Fibroblast of villous mesenchyme (primary cell): Measurements from ENCODE around the gene RHEB. TPM values are rescaled to one million over a fixed set of nuclear protein-coding genes. Genes with fewer than 3 reads are reported as not detected.
A peak's percentile ranks its signal among the peaks of the same experiment; 100 is the strongest.

Experiments used
- DNase-seq: peaks from one replicate; pipeline ENCODE4 v3.0.0-alpha.2; 2010; ENCODE audit warnings: low read depth
- H3K4me3 ChIP-seq: 2 replicates; pipeline ENCODE4 v1.5.1; 2011; ENCODE audit warnings: low read depth, mild to moderate bottlenecking, low read length
- CTCF ChIP-seq: IDR thresholded peaks from 2 replicates; pipeline ENCODE4 v1.5.1; 2012; ENCODE audit warnings: low read depth, mild to moderate bottlenecking, low read length; ENCODE audit not compliant: insufficient read depth
- total RNA-seq: library from RNA; depleted of rRNA; stranded (reverse); fragments of >200 nt; gene quantifications from 2 replicates; pipeline ENCODE4 v1.2.3, GENCODE V29; 2012

RHEB gene
- total RNA-seq, 1 donor = 79.5 TPM

DNA sequence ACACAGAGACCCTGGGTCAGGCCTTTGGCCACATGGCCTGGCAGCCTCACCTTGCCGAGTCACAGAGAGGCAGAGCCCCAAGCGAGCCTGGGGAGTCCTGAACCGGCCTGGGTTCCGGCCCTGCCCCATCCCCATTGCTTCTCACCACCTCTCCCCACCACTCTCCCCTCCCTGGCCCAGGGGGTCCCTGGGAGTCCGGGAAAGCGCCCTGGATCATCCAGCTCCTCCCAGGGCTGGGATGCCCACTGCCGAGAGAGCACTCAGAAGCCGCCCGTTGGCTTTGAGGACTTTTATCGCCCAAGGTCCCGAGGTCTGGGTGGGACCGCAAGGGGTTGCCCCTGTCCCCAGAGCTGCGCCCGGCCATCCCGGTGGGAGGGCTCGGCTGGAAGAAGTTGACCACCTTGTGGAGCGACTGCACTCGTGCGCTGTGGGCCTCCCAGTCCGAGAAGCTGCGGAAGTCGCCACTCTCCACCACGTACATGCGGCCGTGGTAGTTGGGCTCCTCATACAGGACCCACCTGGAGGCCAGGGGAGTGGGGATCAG is 87.9 kb downstream of the RHEB start:
- no peak for DNase-seq
- no peak for TF ChIP-seq CTCF
- H3K4me3 ChIP-seq = no peak overlapping the region

GRCh38 chr7:151431281-151431767 is 88.4 kb downstream of the RHEB start:
- H3K4me3 ChIP-seq = no peak overlapping the region
- no peak for TF ChIP-seq CTCF
- no peak for DNase-seq

- no peak overlapping the region for H3K4me3 ChIP-seq
- TF ChIP-seq CTCF = no peak
- no peak for DNase-seq
Observed at GRCh38 chr7:151430391-151431205, 89.1 kb downstream of the RHEB start.

GRCh38 chr7:151429560-151430331 is 89.9 kb downstream of the RHEB start:
- DNase-seq = peak; percentile 65
- TF ChIP-seq CTCF = no peak
- H3K4me3 ChIP-seq = no peak overlapping the region

DNA sequence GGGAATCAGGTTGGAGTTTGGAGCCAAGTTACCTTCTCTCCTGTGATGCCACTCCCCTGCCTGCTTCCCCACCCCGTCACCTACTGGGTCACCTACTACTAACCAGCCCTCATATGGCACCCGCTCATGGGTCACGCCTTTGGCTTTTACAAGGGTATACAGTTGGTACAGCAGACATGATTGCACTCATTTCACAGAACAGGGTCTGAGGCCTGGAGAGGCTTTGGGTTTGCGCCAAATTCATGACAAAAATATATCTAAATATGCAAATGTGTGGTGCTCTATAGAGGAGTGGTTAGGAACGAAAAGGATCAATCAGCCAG is 90.5 kb downstream of the RHEB start:
- TF ChIP-seq CTCF = no peak
- no peak overlapping the region for H3K4me3 ChIP-seq
- DNase-seq = no peak

DNA sequence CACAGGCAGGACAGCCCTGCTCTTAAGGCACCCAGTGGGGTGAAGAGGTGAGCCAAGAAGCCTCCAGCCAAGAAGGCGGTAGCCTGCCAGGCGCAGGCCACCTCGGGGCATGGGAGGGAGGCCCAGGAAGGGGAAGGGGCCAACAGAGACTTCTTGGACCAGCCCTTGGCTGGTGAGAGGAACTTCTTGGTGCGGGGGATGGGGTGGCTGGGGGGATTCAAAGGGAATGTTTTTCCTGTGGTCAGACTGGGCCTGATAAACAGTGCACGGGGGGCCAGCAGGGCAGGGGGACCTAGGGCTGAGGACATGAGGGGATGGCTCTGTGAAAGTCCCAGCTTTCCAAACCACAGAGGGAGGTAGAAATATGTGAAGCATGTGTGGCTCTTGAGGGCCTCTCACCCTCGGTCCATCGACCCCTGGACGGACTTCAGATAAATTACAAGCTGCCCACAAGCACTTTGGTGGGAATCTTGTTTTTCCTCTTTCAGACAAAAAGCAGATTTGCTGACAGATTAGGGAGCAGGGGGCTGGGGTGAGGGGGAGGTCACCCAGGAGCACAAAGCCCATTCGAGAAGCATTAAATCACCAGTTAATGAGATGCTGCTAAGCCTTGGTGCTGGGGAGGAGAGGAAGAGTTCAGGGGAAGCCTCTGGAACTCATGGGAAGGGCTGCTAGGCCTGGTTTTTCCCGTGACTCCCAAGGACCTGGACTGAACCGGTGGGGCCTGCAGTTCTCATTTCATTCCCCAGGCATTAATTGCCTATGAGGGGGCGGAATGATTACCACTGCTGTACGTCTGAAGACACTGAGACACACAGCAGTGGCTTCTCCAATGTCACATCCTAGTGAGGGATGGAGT is 91.1 kb downstream of the RHEB start:
- no peak for TF ChIP-seq CTCF
- peak; percentile 100 for DNase-seq
- H3K4me3 ChIP-seq = no peak overlapping the region
